HEK293T (cell line): ENCODE results near the gene STAG1.
A peak's percentile ranks its signal among the peaks of the same experiment; 100 is the strongest.
"Not testable (repeated sequence)": the region's sequence is repeated elsewhere in the genome, so short reads cannot be mapped to it uniquely, and the experiment has no call there.

Experiments
- CTCF ChIA-PET: fragments of 350-600 bp; formaldehyde crosslinking; extraction: SDS; loops from one replicate; lab custom pipeline; 2021; ENCODE audit warnings: antibody characterized with exemption, inconsistent platforms; lab: Yijun Ruan, JAX
- POLR2A ChIA-PET: fragments of 350-600 bp; formaldehyde crosslinking; extraction: SDS; loops from one replicate; lab custom pipeline; 2020; ENCODE audit warnings: antibody characterized with exemption, inconsistent platforms; lab: Yijun Ruan, JAX
- DNase-seq: peaks from one replicate; pipeline ENCODE4 v3.0.0; 2012; ENCODE audit warnings: mixed read lengths; ENCODE audit errors: extremely low spot score
- ARNT ChIP-seq: fragments of 450-650 bp; IDR thresholded peaks from 2 replicates; pipeline ENCODE4 v1.6.1; 2017; ENCODE audit warnings: mild to moderate bottlenecking
- BHLHE40 ChIP-seq: fragments of 450-650 bp; IDR thresholded peaks from 2 replicates; pipeline ENCODE4 v1.6.1; 2016; ENCODE audit warnings: mild to moderate bottlenecking, moderate library complexity, borderline replicate concordance
- CTBP1 ChIP-seq: fragments of 450-650 bp; IDR thresholded peaks from 2 replicates; pipeline ENCODE4 v1.6.1; 2016; ENCODE audit warnings: borderline replicate concordance
- ELF4 ChIP-seq: fragments of 450-650 bp; IDR thresholded peaks from 2 replicates; pipeline ENCODE4 v1.6.1; 2017; ENCODE audit warnings: antibody characterized with exemption
- FOXA1 ChIP-seq: fragments of 450-650 bp; IDR thresholded peaks from 2 replicates; pipeline ENCODE4 v1.6.1; 2016; ENCODE audit warnings: mild to moderate bottlenecking
- FOXK2 ChIP-seq: fragments of 450-650 bp; IDR thresholded peaks from 2 replicates; pipeline ENCODE4 v1.6.1; 2016; ENCODE audit warnings: mild to moderate bottlenecking
- FOXM1 ChIP-seq: fragments of 450-650 bp; IDR thresholded peaks from 2 replicates; pipeline ENCODE4 v1.6.1; 2017; ENCODE audit warnings: mild to moderate bottlenecking, borderline replicate concordance
- HDGF ChIP-seq: fragments of 450-650 bp; IDR thresholded peaks from 2 replicates; pipeline ENCODE4 v1.6.1; 2017; ENCODE audit warnings: antibody characterized with exemption, borderline replicate concordance
- L3MBTL2 ChIP-seq: fragments of 450-650 bp; conservative IDR thresholded peaks from 2 replicates; pipeline ENCODE4 v1.6.1; 2016; ENCODE audit warnings: mild to moderate bottlenecking
- LEF1 ChIP-seq: fragments of 450-650 bp; IDR thresholded peaks from 2 replicates; pipeline ENCODE4 v1.6.1; 2017; ENCODE audit warnings: mild to moderate bottlenecking, borderline replicate concordance
- NFRKB ChIP-seq: fragments of 450-650 bp; IDR thresholded peaks from 2 replicates; pipeline ENCODE4 v1.6.1; 2016; ENCODE audit warnings: mild to moderate bottlenecking, moderate library complexity
- SUZ12 ChIP-seq: fragments of 450-650 bp; IDR thresholded peaks from 2 replicates; pipeline ENCODE4 v1.6.1; 2016; ENCODE audit warnings: mild to moderate bottlenecking
- TARDBP ChIP-seq: fragments of 450-650 bp; IDR thresholded peaks from 2 replicates; pipeline ENCODE4 v1.6.1; 2016
- ZNF384 ChIP-seq: fragments of 450-650 bp; IDR thresholded peaks from 2 replicates; pipeline ENCODE4 v1.6.1; 2016
- TF ChIP-seq, protein P1 (sequence below): fragments of 450-650 bp; IDR thresholded peaks from 2 replicates; pipeline ENCODE4 v1.6.1; 2016

The STAG1 gene

DNA sequence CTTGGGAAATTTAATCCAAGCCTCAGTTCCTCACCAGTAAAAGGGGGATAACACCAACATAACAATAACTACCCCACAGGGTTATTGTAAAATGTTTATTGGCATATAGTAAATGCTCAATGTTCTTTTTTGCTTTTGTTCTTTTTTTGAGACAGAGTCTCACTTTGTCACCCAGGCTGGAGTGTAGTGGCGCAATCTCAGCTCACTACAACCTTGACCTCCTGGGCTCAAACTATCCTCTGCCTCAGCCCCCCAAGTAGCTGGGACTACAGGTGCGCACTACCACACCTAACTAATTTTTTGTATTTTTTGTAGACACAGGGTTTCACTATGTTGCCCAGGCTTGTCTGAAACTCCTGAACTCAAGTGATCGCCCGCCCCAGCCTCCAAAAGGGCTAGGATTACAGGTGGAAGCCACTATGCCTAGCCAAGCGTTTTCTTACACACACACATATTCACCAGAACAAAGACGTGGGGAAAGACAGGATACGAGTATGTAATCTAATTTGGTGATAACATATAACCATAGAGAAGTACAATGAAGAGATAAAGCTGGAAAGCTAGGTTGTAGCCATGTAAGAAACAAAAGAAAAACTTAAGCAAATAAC is 11.7 kb downstream of the STAG1 start:
- TF ChIP-seq FOXK2 (no peak), CTBP1 (no peak), ZNF384 (no peak), LEF1 (no peak), TARDBP (no peak), BHLHE40 (no peak), FOXA1 (no peak), ELF4 (no peak), HDGF (no peak), L3MBTL2 (no peak)
- TF ChIP-seq, protein P1, sequence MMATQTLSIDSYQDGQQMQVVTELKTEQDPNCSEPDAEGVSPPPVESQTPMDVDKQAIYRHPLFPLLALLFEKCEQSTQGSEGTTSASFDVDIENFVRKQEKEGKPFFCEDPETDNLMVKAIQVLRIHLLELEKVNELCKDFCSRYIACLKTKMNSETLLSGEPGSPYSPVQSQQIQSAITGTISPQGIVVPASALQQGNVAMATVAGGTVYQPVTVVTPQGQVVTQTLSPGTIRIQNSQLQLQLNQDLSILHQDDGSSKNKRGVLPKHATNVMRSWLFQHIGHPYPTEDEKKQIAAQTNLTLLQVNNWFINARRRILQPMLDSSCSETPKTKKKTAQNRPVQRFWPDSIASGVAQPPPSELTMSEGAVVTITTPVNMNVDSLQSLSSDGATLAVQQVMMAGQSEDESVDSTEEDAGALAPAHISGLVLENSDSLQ: no peak
- no peak for DNase-seq
- CTCF ChIA-PET: interaction anchor here (0.6 to 3.4 kb wide), 3 partner anchors 12 to 165 kb away, joined by 3 to 13 read pairs (median 3); partner anchors contain the start of gene STAG1
- POLR2A ChIA-PET: interaction anchor here (1.9 kb wide), 1 partner anchor 12 kb away, joined by 11 read pairs; the partner anchor contains the start of gene STAG1

DNA sequence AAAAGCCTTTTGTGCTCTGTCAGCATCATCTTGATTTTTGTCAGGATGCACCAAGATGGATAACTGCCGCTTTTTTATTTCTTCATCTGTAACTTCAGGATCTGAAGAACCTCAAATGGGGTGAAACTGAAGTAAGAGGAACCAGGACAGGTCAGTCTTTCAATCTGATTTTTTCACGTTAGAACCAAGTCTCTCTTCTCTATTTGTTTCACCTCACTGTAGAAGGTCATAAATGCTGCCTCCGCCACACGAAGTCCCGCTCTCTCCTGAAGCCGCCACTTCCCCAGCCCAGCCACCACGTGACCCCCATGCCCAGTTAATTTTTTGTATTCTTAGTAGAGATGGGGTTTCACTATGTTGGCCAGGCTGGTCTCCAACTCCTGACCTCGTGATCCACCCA is 15.2 kb downstream of the STAG1 start:
- DNase-seq, CTCF ChIA-PET: not testable (repeated sequence)
- POLR2A ChIA-PET: interaction anchor here (1.3 kb wide), 1 partner anchor 15 kb away, joined by 6 read pairs; the partner anchor contains the start of gene STAG1

GRCh38 chr3:136735103-136735502 is 17.1 kb downstream of the STAG1 start:
- ChIA-PET POLR2A (no interaction called here), CTCF (no interaction called here)
- TF ChIP-seq FOXA1 (no peak), ZNF384 (no peak), L3MBTL2 (no peak), BHLHE40 (no peak), FOXK2 (no peak), NFRKB (no peak), ARNT (no peak), LEF1 (no peak), CTBP1 (no peak), FOXM1 (no peak), SUZ12 (no peak)
- DNase-seq: no peak

GRCh38 chr3:136734382-136735070 is 17.7 kb downstream of the STAG1 start:
- DNase-seq: no peak
- ChIA-PET CTCF (no interaction called here), POLR2A (no interaction called here)
- TF ChIP-seq HDGF (no peak), FOXA1 (no peak)
- TF ChIP-seq, protein P1: 0 out of 2 replicates have a peak, but pooled peaks have one; percentile 15

GRCh38 chr3:136733317-136733833 is 18.8 kb downstream of the STAG1 start:
- no peak for DNase-seq
- ChIA-PET CTCF (interaction anchor here (0.9 kb wide), 1 partner anchor 19 kb away, joined by 3 read pairs; no protein-coding TSS in a partner anchor), POLR2A (no interaction called here)
- TF ChIP-seq LEF1: no peak
- TF ChIP-seq NFRKB: no peak
- TF ChIP-seq, protein P1: no peak
- no peak for TF ChIP-seq CTBP1

- DNase-seq: no peak
- TF ChIP-seq SUZ12: no peak
- TF ChIP-seq CTBP1: no peak
- CTCF ChIA-PET: no interaction called here
- POLR2A ChIA-PET: interaction anchor here (3.4 kb wide), 1 partner anchor 21 kb away, joined by 10 read pairs; the partner anchor contains the start of gene STAG1
These were observed 20.8 kb downstream of the STAG1 start for GRCh38 chr3:136731274-136731884.
